Glutamatergic neuron (in vitro differentiated cells): Measurements from ENCODE around the gene AKAIN1. TPM values are rescaled to one million over a fixed set of nuclear protein-coding genes. Genes with fewer than 3 reads are reported as not detected.

ENCODE experiments used
- DNase-seq: peaks from one replicate; pipeline ENCODE4 v3.0.0; 2022
- H3K27ac Mint-ChIP-seq: one replicate; pipeline ENCODE4 v1.8.0; 2020; ENCODE audit warnings: mild to moderate bottlenecking, mixed read lengths, inconsistent platforms; ENCODE audit not compliant: unreplicated experiment
- H3K27me3 Mint-ChIP-seq: one replicate; pipeline ENCODE4 v1.8.0; 2020; ENCODE audit warnings: mild to moderate bottlenecking, moderate library complexity, mixed read lengths, inconsistent platforms; ENCODE audit not compliant: unreplicated experiment
- H3K36me3 Mint-ChIP-seq: one replicate; pipeline ENCODE4 v1.8.0; 2020; ENCODE audit warnings: mild to moderate bottlenecking, mixed read lengths, inconsistent platforms; ENCODE audit not compliant: unreplicated experiment
- H3K4me1 Mint-ChIP-seq: one replicate; pipeline ENCODE4 v1.8.0; 2020; ENCODE audit warnings: mild to moderate bottlenecking, low read depth, mixed read lengths, inconsistent platforms; ENCODE audit not compliant: unreplicated experiment
- H3K4me3 Mint-ChIP-seq: one replicate; pipeline ENCODE4 v1.8.0; 2020; ENCODE audit warnings: mild to moderate bottlenecking, mixed read lengths, inconsistent platforms; ENCODE audit not compliant: unreplicated experiment
- H3K9me3 Mint-ChIP-seq: one replicate; pipeline ENCODE4 v1.8.0; 2020; ENCODE audit warnings: mild to moderate bottlenecking, moderate library complexity, mixed read lengths, inconsistent platforms; ENCODE audit not compliant: unreplicated experiment
- total RNA-seq: library from RNA; stranded (reverse); fragmentation: NEBNext Ultra II Directional; extraction: Animal tissue kit (Norgen Biotek cat#: 25700); gene quantifications from one replicate; pipeline ENCODE4 v1.2.1, GENCODE V29; 2021; ENCODE audit not compliant: unreplicated experiment
- TF ChIP-seq, protein P1 (sequence below): fragments of 200-600 bp; sonication (generic); IDR thresholded peaks from one replicate; pipeline ENCODE4 v1.5.0; 2021; ENCODE audit not compliant: partially characterized antibody, unreplicated experiment

Gene AKAIN1
- total RNA-seq, 1 donor from 2014 or later: 14.1 TPM

- no peak overlapping the region for H3K27ac Mint-ChIP-seq
- H3K36me3 Mint-ChIP-seq: no peaks in the 10 kb centered on the region
Observed at GRCh38 chr18:5155907-5156287, 41.2 kb downstream of the AKAIN1 start.

GRCh38 chr18:5155218-5155906, 41.7 kb downstream of the AKAIN1 start:
- Mint-ChIP-seq H3K4me1 (peaks cover 20% of the 10 kb centered on the region), H3K4me3 (no peak overlapping the region), H3K36me3 (no peaks in the 10 kb centered on the region), H3K27ac (no peak overlapping the region), H3K9me3 (no peaks in the 10 kb centered on the region), H3K27me3 (peaks cover 1% of the 10 kb centered on the region)
- TF ChIP-seq, protein P1, sequence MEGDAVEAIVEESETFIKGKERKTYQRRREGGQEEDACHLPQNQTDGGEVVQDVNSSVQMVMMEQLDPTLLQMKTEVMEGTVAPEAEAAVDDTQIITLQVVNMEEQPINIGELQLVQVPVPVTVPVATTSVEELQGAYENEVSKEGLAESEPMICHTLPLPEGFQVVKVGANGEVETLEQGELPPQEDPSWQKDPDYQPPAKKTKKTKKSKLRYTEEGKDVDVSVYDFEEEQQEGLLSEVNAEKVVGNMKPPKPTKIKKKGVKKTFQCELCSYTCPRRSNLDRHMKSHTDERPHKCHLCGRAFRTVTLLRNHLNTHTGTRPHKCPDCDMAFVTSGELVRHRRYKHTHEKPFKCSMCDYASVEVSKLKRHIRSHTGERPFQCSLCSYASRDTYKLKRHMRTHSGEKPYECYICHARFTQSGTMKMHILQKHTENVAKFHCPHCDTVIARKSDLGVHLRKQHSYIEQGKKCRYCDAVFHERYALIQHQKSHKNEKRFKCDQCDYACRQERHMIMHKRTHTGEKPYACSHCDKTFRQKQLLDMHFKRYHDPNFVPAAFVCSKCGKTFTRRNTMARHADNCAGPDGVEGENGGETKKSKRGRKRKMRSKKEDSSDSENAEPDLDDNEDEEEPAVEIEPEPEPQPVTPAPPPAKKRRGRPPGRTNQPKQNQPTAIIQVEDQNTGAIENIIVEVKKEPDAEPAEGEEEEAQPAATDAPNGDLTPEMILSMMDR: no peak
- DNase-seq: no peak

More at GRCh38 chr18:5155907-5156287, 41.2 kb downstream of the AKAIN1 start:
- DNase-seq: no peak
- H3K9me3 Mint-ChIP-seq: no peaks in the 10 kb centered on the region
- TF ChIP-seq, protein P1: no peak
- H3K4me1 Mint-ChIP-seq: peaks cover 20% of the 10 kb centered on the region
- H3K27me3 Mint-ChIP-seq: peaks cover 1% of the 10 kb centered on the region
- H3K4me3 Mint-ChIP-seq: no peak overlapping the region

DNA sequence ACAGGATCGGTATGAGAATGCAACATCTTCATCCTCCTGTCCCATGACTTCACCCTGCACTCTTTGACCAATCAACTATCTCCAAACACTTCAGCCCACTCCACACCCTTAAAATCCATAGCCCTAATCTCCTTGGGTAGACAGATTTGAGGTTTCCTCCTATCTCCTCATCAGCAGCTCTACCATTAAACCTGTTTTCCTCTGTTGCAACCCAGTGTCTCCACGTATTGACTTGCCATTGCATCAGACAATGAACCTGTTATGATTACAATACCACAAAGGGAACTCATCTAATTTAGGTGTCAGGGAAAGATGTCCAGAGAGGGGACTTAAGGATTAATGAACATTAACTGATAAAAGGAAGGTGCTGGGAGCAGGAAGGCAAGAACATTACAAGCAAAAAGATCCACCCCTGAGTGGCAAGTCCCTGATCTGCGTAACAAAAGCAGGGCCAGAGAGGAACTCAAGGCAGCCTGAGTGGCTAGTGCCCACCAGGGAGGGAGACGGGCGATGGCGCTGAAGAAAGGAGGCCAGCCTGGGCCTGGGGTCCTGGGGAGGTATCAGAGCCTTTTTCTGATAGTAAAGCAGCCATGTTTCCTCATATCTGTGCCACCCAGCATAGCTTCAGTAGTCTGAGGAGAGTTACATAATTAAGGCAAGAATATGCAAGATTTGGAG, 44.6 kb downstream of the AKAIN1 start:
- TF ChIP-seq, protein P1: no peak
- Mint-ChIP-seq H3K27ac (peak overlapping the region; percentile 10), H3K27me3 (peaks cover 1% of the 10 kb centered on the region), H3K4me3 (no peak overlapping the region), H3K9me3 (no peaks in the 10 kb centered on the region), H3K4me1 (peaks cover 18% of the 10 kb centered on the region), H3K36me3 (no peaks in the 10 kb centered on the region)
- DNase-seq: no peak

GRCh38 chr18:5150894-5151293, 46.2 kb downstream of the AKAIN1 start:
- no peak overlapping the region for H3K4me3 Mint-ChIP-seq
- no peaks in the 10 kb centered on the region for H3K9me3 Mint-ChIP-seq
- H3K36me3 Mint-ChIP-seq: no peaks in the 10 kb centered on the region
- TF ChIP-seq, protein P1: no peak
- H3K27me3 Mint-ChIP-seq: no peaks in the 10 kb centered on the region
- DNase-seq: no peak
- peaks cover 8% of the 10 kb centered on the region for H3K4me1 Mint-ChIP-seq
- H3K27ac Mint-ChIP-seq: no peak overlapping the region

GRCh38 chr18:5146093-5146492, 51.0 kb downstream of the AKAIN1 start:
- no peaks in the 10 kb centered on the region for H3K27me3 Mint-ChIP-seq
- no peak overlapping the region for H3K4me3 Mint-ChIP-seq
- H3K36me3 Mint-ChIP-seq: no peaks in the 10 kb centered on the region
- no peaks in the 10 kb centered on the region for H3K9me3 Mint-ChIP-seq
- H3K27ac Mint-ChIP-seq: no peak overlapping the region
- TF ChIP-seq, protein P1: no peak
- DNase-seq: no peak
- peaks cover 22% of the 10 kb centered on the region for H3K4me1 Mint-ChIP-seq
